C1 segment of cervical spinal cord (tissue), 14 donors: Measurements from ENCODE around the gene HADHA.
A peak's percentile ranks its signal among the peaks of the same experiment; 100 is the strongest.

Experiments used
- DNase-seq, 14 donors: peaks; one replicate each; lab custom pipeline; 2025; lab: John Stamatoyannopoulos, UW

HADHA gene

DNA sequence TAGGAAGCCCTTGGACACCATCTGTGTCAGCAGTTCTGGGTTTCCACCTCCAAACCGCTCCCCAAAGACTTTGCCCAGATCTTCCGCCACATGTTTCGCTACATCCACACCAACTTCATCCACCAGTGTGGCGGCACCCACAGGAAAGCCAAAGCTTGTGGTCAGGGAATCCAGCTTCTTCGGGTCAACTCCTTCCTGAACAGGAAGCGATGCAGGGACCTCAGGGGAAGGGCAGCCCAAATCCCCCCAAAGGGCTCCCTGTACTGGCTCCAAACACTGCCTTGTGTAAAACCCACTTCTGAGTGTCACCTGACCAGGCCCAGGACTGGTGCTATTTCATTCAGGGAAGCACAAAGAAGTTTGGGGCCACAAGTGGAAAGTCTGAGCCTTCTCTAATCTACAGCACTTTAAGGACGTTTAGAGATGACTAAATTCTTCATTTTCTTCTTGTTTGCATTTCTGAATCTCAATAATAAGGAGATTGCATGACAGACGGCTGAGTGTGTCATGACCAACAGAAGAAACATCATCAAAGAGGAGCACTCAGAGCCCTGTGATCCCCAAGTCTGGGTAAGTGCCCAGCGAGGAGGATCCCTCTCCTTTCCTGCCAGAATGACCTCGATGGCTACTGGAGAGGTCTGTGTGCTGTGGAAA lies 50.7 kb downstream of the HADHA start:
- no peak for DNase-seq

DNA sequence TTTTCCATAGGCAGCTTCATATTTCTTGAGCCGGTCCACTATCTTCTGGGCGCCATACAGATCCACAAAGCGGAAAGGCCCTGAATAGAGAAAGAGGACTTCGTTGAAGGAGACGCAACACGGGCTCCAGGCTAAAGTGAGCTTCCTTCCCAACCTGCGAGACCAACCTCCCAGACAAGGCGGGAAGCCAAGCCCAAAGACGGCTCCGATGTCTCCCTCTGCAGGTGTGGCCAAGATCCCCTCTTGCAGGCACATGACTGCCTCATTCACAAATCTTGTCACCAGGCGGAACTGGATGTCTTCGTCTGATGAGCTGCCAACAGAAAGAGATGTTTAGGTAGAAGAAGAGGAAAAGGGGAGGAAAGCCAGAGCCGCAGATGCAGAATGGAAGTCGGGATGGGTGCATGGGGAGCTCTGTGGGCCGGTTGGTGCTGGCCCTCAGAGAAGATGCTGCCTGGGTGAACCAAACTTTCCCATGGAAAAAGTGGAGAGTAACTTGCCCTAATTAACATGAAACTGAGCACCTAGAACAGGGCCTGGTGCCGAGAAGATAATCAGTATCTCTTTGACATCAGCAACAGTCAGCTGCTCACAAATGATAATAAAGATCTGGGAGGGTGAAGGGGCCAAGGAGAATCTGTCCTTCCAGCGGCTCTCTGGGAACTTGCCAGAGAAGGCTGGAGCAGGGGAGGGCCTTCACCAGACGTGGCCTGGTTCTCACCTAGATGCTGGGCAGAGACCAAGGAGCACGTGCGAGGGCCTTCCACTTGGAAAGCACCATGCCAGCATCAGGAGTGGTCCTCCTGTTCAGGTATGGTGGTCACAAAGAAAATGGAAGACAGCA lies 52.9 kb downstream of the HADHA start:
- no peak for DNase-seq

DNA sequence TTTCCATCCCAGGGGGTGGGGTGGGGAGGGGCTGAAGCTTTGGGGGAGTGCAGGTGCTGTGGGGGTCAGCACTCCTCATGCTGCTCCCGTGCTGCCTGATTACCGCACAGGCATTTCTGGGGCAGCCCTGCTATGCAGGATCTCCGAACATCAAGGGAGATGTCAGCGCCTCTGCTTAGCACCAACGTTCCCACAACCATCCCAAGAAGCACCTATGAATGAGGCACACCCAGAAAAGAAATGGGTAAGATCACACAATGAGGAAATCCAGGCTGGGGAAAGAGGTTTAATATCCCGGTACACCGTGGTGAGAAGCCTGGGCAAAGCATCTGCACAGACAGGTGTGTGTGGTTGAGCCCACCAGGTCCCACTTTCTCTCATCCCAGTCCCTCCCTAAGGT lies 54.1 kb downstream of the HADHA start:
- DNase-seq, result no peak

DNA sequence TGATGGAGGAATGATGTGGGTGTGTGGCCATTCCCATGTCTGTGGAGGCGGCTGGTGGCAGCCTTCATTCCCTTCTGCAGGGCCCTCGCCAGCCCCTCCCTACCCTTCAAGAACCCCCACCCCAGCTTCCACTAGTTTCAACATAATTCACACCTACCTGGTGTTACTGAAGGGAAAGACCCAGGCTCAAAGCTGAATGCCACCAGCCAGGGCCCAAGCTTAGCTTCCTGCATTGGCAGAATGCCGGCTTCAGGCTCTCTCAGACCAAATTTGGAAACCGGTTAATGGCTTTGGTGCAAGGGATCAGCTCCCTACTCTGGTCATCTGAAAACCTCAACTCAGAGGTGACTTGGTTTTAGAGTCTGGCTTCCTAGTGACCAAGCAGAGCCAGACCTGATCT lies 54.7 kb downstream of the HADHA start:
- DNase-seq, result no peak

DNA sequence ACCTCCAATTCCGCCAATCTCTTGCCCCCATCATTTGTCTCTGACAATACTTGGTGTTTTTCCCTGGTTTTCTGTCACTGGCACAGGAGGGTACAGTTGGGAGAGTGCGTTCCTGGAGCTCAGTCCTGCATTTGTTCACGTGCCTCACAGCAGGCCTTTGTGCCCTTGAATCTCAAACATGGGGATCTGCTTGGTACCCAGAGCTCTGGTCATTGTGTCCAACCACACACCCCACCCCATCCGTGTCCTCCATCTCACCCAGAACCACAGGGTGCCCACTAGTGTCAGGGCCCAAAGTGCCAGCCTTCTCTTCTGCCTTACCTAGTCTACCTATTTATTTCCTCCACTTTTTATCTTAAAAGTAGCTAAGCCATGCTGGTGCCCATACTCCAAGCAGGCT lies 55.3 kb downstream of the HADHA start:
- no peak for DNase-seq

DNA sequence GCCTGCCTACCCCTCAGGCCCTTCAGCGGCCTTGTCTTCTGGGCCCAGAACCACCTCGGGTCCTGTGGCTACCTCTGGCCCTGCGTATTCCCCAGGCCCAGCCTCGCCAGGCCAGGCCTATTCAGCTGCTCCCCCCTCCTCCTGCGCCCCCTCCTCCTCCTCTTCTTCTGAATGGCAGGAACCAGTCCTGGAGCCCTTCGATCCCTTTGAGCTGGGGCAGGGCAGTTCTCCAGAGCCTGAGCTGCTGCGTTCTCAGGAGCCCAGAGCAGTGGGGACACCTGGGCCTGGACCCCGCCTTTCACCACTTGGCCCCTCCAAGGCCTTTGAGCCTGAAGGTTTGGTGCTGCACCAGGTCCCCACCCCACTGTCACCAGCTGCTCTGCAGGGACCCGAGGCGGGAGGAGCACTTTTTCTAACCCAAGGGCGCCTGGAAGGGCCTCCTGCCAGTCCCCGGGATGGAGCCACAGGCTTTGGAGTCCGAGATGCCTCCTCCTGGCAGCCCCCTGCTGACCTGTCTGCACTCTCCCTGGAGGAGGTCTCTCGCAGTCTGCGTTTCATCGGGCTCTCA lies 56.8 kb downstream of the HADHA start:
- DNase-seq, result no peak

DNA sequence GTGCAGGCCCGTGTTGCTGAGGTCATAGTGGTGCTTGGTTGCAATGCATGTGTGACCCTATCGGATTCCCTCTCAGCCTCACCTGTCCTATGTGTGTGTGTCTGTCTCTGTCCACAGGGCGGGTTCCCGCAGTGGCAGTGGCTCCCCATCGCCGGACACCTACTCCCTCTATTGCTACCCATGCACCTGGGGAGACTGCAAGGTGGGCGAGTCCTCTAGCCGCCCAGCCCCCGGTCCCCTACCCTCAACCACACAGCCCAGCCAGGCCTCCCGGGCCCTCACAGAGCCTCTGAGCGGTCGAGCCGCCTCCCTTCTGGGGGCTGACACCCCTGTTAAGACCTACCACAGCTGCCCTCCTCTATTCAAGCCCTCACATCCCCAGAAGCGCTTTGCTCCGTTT lies 57.3 kb downstream of the HADHA start:
- no peak for DNase-seq

DNA sequence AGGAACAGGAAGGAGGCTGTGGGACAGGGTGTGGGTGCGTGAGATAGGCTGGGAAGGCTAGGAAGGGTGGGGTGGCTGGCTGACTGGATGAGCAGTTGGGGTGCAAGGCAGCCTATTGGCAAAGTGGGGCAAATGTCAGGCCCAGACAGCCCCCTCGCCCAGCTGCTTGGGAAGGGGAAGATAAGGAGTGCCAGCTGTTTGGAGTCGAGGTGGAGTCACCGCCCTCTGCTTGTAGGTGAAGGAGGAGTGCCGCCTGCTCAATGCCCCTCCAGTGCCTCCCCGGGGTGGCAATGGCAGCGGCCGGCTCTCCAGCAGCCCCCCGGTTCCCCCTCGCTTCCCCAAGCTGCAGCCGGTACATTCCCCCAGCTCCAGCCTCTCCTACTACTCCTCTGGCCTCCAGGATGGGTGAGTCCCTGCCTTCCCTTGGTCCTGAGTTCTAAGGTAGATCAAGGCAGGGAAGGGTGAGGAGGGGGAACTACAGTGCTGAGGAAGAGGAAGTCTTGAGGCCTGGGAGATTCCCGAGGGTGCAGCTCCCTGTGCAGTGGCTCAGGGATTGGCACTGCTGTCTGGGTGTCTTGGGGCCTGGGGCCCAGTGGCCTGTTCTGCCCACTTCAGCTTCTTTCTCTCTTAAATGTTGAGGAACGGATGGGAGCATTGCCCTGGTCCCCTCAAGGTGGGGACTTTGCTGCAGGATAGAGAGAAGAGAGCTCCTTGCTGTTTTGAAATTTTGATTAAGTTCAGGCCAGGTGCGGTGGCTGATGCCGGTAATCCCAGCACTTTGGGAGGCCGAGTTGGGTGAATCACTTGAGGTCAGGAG lies 58.3 kb downstream of the HADHA start:
- no peak for DNase-seq

DNA sequence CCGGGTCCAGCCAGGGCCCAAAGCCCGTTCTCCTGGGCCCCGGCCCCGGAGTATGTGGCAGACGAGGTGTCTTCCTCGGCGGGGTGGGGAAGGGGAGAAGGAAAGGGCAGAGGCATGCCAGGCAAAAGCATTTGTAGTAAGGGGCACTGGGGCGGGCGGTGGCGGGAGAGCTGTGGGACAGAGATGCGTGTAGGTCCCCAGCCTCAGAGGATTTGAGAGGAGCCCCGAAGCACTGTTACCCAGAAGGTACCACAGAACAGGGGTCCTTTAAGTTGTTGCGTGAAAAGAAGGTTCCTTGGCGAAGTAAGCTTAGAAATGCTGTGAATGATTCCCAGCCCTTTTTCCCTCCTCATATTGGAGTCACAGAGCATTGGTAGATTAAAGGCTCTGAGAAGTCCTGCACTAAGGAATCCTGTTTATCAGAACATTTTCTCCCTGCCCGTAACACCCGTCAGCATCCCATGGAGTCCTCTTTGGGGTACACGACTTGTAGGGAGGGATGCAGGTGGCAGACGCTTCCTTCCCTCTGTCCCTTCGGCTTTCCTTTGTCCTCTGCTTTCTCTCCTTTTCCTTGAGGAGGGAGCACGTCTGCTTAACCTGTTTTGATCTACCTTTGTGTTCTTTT lies 59.0 kb downstream of the HADHA start:
- DNase-seq, result no peak

DNA sequence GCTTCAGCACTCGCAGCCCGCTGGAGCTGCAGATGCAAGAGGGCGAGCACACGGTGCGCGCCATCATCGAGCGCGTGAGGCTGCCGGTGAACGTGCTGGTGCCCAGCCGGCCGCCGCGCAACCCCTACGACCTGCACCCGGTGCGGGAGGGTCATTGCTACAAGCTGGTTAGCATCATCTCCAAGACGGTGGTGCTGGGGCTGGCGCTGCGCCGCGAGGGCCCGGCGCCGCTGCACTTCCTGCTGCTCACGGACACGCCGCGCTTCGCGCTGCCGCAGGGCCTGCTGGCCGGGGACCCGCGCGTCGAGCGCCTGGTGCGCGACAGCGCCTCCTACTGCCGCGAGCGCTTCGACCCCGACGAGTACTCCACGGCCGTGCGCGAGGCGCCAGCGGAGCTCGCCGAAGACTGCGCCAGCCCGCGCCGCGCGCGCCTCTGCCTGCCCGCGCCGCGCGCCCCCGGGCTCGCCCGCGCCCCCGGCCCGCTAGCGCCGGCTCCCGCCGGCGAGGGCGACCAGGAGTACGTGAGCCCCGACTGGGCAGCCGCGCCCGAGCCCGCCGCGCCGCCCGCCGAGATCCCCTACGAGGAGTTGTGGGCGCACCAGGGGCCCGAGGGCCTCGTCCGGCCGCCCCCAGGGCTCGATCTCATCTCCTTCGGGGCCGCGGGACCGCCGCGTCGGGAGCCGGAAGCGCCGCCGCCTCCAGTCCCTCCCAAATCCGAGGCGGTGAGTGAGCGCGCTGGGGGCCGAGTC lies 59.7 kb downstream of the HADHA start:
- DNase-seq, result peak in 3 of 14 donors; percentile 6 to 40 (median 21)

DNA sequence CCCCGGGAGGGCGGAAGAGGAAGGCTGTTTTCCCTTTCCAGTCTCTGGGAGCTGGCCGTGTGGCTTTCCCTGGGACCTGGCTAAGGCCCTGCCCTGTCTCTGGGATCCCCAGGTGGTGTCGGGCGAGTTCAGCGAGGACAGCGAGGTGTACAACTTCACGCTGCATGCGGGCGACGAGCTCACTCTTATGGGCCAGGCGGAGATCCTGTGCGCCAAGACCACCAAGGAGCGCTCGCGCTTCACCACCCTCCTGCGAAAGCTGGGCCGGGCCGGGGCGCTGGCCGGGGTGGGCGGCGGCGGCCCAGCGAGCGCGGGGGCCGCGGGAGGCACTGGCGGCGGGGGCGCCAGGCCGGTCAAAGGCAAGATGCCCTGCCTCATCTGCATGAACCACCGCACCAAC lies 60.3 kb downstream of the HADHA start:
- no peak for DNase-seq

DNA sequence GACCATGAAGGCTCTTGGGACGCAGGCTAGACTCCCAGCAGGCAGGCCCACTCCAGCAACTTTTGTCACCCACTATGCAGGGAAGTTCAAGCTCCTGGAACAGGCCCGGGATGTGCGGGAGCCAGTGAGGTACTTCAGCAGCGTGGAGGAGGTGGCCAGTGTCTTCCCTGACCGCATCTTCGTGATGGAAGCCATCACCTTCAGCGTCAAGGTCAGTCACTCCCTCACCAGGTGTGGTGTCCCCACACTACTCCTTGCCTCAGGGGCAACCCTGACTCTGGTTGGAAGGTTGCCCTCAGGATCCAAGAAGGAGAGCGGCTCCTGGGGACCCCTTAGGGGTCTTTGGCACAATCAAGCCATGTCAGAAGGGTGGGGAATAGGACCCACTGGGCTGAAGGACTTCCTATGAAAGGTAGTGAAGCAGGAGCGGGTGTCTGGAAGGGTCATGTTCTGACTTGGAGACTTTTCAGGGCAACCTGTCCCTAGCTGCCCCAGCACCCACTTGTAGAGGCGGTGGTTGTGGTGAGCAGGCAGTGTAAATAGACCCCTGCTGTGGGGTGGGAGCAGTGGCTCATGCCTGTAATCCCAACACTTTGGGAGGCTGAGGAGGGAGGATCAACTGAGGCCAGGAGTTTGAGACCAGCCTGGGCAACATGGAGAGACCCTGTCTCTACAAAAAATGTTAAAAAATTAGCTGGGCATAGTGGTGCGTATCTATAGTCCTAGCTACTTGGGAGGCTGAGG lies 61.4 kb downstream of the HADHA start:
- no peak for DNase-seq

DNA sequence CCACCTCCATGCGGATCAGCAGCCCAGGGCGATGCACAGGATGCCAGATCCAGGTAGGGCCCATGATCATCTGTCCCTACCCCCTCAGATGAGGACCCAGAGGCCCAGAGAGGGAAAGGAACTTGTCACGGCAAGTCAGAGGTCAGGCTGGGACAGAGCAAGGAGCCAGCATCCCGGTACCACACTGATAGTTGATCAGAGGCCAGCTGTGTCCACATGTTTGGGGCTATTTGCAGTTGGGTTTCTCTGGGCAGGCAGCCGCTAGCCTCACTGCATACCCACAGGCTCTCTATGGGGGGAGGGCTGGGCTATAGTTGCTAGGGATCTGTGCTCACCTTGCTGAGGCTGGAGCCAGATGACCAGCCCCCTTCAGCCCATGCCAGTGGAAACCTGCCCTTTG lies 62.0 kb downstream of the HADHA start:
- no peak for DNase-seq

DNA sequence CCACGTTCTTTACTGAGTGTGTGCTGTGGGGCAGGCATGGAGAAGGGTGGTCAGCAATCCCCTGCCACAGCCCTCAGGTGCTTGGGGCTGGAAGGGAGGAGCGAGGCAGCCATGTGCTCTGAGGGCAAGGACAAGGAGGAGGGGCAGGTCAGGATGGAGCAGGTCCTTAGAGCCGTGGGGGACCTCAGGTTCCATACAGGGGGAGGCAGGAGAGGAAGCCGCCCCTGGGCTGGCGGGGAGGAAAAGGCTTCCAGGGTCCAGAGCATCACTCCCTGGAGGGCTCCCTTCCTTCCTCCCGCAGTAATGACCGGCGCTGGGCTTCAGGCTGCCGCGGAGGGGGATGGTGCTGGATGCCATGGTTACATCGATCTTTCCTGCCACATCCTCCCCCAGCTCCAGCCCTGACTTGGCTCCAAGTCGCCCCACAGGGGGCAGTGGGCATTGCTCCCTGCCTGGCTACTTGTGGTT lies 65.0 kb downstream of the HADHA start:
- DNase-seq, result peak in 5 of 14 donors; percentile 12 to 50 (median 39)

DNA sequence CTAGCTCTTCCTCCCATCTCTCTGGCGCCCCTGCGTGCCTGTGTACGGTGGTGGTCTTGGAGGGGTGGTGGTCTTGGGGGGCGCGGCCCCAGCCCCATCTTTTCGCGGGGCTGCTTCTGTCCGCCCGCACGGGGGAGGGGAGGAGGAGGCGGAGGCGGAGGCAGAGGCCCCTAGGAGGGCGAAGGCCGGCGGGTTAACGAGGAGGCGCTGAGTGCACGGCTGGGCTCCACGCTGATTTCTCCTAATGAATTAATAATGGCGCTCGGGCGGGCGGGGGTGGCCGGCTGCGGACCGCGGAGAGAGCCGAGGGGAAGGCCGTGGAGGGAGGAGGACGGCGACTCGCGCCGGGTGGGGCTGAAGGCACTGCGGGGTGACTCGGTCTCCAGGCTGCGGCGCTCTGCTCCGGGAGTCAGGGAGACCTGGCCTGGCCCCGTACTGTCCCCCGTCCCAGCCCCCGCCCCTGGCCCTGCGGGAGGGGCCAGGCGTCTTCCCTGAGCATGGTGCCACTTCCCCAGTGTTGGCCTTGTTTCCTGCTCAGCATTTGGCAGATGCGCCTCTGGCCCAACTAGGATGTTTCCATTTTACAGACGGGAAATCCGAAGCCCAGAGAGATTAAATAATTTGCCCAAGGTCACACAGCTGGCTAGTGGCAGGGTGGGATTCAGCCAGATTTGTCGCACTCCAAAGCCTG lies 65.5 kb downstream of the HADHA start:
- DNase-seq, result peak in 5 of 14 donors; percentile 36 to 77 (median 48)

DNA sequence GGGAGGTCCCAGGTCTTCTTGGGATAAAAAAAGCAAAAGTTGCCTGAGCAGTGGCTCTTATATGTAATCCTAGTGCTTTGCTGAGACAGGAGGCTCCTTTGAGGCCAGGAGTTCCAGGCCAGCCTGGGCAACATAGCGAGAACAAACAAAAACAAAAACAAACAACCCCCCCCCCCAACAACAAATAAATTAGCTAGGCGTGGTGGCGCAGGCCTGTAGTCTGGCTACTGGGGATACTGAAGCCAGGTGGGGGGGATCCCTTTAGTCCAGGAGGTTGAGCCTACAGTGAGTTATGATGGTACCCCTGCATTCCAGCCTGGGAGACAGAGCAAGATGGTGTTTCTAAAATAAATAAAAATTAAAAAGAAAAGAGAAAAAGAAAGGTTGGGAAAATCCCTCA lies 66.2 kb downstream of the HADHA start:
- DNase-seq, result no peak

DNA sequence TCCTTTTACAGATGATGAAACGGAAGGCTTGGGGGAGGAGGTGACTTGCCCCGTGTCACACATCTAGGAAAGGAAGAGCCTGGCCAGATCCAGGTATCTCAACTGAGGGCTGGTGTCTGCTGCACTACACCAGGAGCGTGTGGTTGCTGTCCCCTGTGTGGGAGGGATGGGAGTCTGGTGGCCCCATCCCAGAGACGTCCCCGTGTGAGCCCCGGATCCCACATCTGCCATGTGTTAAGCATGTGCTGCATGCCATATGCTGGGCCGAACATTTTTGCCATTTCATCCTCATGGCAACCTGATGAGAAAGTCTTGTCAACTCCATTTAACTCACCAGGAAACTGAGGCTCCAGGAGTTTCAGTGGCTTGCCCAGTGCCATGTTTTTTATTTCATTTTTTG lies 67.3 kb downstream of the HADHA start:
- no peak for DNase-seq

DNA sequence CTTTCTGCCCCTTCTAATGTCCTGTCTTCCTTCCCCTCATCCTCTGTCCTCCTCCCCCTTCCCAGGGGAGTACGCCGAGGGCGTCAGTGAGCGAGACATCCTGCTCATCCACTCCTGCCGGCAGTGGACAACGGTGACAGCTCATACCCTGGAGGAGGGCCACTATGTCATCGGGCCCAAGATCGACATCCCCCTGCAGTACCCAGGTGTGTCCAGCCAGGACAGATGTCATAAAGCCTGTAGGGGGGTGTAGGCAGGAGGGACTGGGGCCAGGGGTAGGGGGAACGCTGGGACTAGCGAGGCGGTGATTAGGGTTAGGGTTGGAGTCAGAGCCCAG lies 68.2 kb downstream of the HADHA start:
- no peak for DNase-seq

DNA sequence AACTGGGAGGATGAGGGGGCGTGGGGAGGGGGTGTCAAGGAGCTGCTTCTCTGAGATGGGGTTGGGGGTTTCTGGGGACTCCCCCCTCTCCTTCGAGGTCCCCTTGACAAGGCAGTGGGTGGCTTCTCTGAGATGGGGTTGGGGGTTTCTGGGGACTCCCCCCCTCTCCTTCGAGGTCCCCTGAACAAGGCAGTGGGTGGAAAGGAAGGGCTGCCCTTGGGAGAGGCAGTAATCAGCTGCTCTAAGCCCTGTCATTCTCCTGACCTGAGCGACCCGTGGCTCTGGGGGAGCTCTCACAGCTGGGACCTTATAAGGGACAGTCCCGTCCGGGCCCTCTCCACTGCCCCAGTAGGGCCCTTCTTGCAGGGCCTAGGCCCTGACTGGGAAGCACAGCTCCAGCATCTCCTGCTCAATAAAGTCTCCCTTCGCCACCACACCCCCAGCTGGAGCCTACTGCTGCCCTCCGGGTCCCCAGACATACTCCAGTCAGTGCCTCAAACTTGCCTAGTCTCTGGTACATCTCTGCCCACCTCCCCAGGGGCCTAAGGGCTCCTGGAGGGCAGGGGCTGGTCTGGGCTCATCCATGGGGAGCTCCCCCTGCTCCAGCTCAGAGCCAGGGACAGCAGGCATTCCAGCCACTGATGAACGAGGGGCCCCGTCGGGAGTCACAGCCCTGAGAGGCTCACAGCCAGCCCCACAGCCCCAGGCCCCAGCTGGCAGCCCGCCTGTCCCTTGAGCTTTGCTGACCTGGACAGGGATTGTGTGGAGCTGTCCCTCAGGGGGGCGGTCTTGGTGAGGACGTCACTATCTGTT lies 68.8 kb downstream of the HADHA start:
- peak in 1 of 14 donors; percentile 46 for DNase-seq
